Type B pancreatic cell (in vitro differentiated cells): ENCODE measurements around the gene MBIP. TPM values are rescaled to one million over a fixed set of nuclear protein-coding genes. Genes with fewer than 3 reads are reported as not detected.

ENCODE experiments used
- DNase-seq: peaks from one replicate; pipeline ENCODE4 v3.0.0; 2021; ENCODE audit warnings: mixed read lengths; ENCODE audit not compliant: unreplicated experiment; ENCODE audit errors: extremely low spot score
- H3K27ac Mint-ChIP-seq: 2 replicates; pipeline ENCODE4 v1.8.0; 2021; ENCODE audit warnings: mild to moderate bottlenecking, mixed read lengths
- H3K27me3 Mint-ChIP-seq: 2 replicates; pipeline ENCODE4 v1.8.0; 2021; ENCODE audit warnings: mixed read lengths
- H3K36me3 Mint-ChIP-seq: 2 replicates; pipeline ENCODE4 v1.8.0; 2021; ENCODE audit warnings: mixed read lengths
- H3K4me1 Mint-ChIP-seq: one replicate; pipeline ENCODE4 v1.8.0; 2021; ENCODE audit warnings: mixed read lengths; ENCODE audit not compliant: unreplicated experiment
- H3K4me3 Mint-ChIP-seq: 2 replicates; pipeline ENCODE4 v1.8.0; 2021; ENCODE audit warnings: mild to moderate bottlenecking, mixed read lengths
- H3K9me3 Mint-ChIP-seq: 2 replicates; pipeline ENCODE4 v1.8.0; 2021; ENCODE audit warnings: mixed read lengths
- total RNA-seq: library from RNA; stranded (reverse); gene quantifications from 2 replicates; pipeline ENCODE4 v1.2.1, GENCODE V29; 2021; ENCODE audit warnings: low replicate concordance
- TF ChIP-seq, protein P1 (sequence below): fragments of 200-600 bp; sonication (generic); conservative IDR thresholded peaks from 2 replicates; pipeline ENCODE4 v1.5.0; 2021; ENCODE audit warnings: antibody characterized with exemption, mild to moderate bottlenecking

Gene MBIP
- total RNA-seq, 1 donor from 2014 or later, result 39.9 TPM

GRCh38 chr14:36319899-36320199, 588 bp downstream of the MBIP start:
- no peak for DNase-seq
- H3K4me3 Mint-ChIP-seq, result peak overlapping the region; percentile 95
- peaks cover 19% of the 10 kb centered on the region for H3K27me3 Mint-ChIP-seq
- H3K4me1 Mint-ChIP-seq, result peaks cover 22% of the 10 kb centered on the region
- H3K9me3 Mint-ChIP-seq, result peaks cover 3% of the 10 kb centered on the region
- no peaks in the 10 kb centered on the region for H3K36me3 Mint-ChIP-seq
- TF ChIP-seq, protein P1, sequence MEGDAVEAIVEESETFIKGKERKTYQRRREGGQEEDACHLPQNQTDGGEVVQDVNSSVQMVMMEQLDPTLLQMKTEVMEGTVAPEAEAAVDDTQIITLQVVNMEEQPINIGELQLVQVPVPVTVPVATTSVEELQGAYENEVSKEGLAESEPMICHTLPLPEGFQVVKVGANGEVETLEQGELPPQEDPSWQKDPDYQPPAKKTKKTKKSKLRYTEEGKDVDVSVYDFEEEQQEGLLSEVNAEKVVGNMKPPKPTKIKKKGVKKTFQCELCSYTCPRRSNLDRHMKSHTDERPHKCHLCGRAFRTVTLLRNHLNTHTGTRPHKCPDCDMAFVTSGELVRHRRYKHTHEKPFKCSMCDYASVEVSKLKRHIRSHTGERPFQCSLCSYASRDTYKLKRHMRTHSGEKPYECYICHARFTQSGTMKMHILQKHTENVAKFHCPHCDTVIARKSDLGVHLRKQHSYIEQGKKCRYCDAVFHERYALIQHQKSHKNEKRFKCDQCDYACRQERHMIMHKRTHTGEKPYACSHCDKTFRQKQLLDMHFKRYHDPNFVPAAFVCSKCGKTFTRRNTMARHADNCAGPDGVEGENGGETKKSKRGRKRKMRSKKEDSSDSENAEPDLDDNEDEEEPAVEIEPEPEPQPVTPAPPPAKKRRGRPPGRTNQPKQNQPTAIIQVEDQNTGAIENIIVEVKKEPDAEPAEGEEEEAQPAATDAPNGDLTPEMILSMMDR, result no peak
- peak overlapping the region; percentile 92 for H3K27ac Mint-ChIP-seq

DNA sequence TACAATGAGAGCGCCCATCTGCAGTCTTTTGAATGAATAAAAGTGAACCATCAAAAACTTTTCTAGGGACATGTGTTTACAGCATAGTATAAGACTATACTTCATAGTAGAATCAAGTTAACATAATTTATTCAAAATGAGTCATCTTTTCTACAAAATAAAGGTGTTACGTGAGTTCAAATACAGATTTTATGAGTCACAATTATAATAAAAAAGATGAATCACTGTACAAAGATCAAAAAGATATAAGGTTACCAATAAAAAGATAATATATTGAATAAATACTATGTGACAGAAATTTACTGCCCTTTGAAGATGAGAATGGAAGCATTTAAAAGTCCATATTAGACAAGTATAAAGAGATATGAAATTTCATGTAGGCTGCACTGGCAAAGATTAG, 2.8 kb downstream of the MBIP start:
- Mint-ChIP-seq H3K36me3 (peaks cover 4% of the 10 kb centered on the region), H3K9me3 (peaks cover 3% of the 10 kb centered on the region), H3K4me3 (no peak overlapping the region), H3K4me1 (peaks cover 22% of the 10 kb centered on the region), H3K27me3 (peaks cover 6% of the 10 kb centered on the region), H3K27ac (no peak overlapping the region)
- DNase-seq, result no peak
- TF ChIP-seq, protein P1, result no peak

DNA sequence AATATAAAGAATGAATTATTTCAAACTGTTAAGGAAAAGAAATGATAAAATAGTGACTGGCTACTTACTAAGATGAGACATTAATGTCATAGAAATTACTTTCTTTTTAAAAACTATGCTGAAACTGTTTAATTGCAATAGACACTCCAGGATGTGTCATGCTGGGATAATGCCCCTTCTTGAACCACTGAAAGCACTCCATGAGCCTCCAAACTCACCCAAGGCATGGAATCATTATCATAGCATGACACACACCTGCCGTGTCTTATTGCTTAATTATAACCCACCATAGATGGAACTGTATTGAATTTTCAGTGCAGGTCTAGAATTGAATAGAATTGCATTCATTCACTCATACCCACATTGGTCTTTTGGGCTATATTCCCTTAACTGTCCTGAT, 4.3 kb downstream of the MBIP start:
- peaks cover 3% of the 10 kb centered on the region for H3K27me3 Mint-ChIP-seq
- no peak for DNase-seq
- no peak overlapping the region for H3K4me3 Mint-ChIP-seq
- peaks cover 22% of the 10 kb centered on the region for H3K4me1 Mint-ChIP-seq
- TF ChIP-seq, protein P1, result no peak
- peaks cover 7% of the 10 kb centered on the region for H3K36me3 Mint-ChIP-seq
- H3K9me3 Mint-ChIP-seq, result peaks cover 3% of the 10 kb centered on the region
- H3K27ac Mint-ChIP-seq, result no peak overlapping the region

DNA sequence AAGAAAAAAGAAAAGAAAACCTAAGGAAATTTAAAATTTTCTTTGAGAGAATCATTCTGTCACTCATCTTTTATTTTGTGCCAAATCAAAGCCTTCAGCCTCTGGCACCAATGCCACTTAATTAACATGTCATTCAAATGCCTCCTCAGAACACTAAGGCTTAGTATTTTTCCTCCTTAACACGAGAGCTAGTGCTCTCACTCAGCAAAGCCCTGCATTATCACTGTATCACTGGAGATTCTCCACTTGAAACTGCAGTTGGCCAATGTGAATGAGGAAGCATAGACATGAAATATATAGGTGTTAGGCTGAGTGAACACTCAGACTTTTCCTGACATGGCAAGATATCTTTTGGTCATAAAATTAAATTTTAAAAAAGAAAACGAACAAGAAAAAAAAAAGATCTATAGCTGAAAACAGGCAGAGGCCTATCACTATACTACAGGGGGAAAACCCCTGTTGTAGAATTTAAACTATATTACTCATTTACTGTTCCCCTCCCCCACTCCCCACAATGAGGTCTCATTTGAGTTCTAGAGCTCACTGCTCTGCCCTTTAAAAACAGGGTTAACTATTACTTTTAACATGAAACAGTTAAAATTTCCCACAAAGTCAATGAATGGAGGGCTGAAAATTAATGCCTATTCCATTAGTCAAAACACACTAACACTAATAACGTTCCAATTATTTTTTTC, 5.1 kb downstream of the MBIP start:
- Mint-ChIP-seq H3K4me3 (no peak overlapping the region), H3K27me3 (no peaks in the 10 kb centered on the region), H3K36me3 (peaks cover 15% of the 10 kb centered on the region), H3K9me3 (no peaks in the 10 kb centered on the region), H3K4me1 (peaks cover 17% of the 10 kb centered on the region), H3K27ac (no peak overlapping the region)
- no peak for DNase-seq
- TF ChIP-seq, protein P1, result no peak

DNA sequence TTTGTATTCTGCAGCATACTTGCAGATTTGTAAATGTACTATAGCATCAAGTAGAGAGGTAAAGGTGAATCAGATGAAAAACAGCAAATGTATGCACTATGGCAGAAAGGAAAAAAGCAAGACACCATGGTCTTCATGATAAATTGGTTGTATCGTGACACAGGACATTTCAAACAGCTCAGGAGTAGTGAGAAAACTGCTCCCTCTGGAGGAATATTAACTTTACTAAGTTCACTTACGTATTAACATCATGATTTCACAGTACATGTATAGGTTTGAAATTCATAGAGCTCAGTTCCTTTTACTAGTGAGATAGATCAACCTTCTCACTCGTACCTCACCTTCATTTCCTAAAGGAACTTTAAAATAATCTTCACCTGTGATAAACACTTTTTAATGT, 6.5 kb downstream of the MBIP start:
- H3K36me3 Mint-ChIP-seq, result peaks cover 23% of the 10 kb centered on the region
- H3K27ac Mint-ChIP-seq, result no peak overlapping the region
- H3K27me3 Mint-ChIP-seq, result no peaks in the 10 kb centered on the region

More for the DNA sequence above, 6.5 kb downstream of the MBIP start:
- Mint-ChIP-seq H3K4me3 (no peak overlapping the region), H3K4me1 (peaks cover 17% of the 10 kb centered on the region), H3K9me3 (no peaks in the 10 kb centered on the region)
- TF ChIP-seq, protein P1, result peak; percentile 32
- no peak for DNase-seq
